Karpas-422 (cell line): Measurements from ENCODE around the gene CDC42EP4. TPM values are rescaled to one million over a fixed set of nuclear protein-coding genes. Genes with fewer than 3 reads are reported as not detected.

Source experiments
- DNase-seq: peaks from one replicate; pipeline ENCODE4 v3.0.0-alpha.2; 2015
- H2AFZ ChIP-seq: fragments of 200-600 bp; sonication (generic); 2 replicates; pipeline ENCODE4 v1.6.1; 2014; ENCODE audit warnings: antibody characterized with exemption, low read length, mixed read lengths
- H3K27ac ChIP-seq: fragments of 200-600 bp; sonication (generic); 2 replicates; pipeline ENCODE4 v1.5.1; 2014; ENCODE audit warnings: mild to moderate bottlenecking, low read length, moderate library complexity
- H3K27me3 ChIP-seq: fragments of 200-600 bp; sonication (generic); 2 replicates; pipeline ENCODE4 v1.6.1; 2014; ENCODE audit warnings: low read length, mixed read lengths
- H3K36me3 ChIP-seq: fragments of 200-600 bp; sonication (generic); 2 replicates; pipeline ENCODE4 v1.6.1; 2014; ENCODE audit warnings: low read length, mixed read lengths; ENCODE audit not compliant: insufficient read depth
- H3K4me1 ChIP-seq: fragments of 200-600 bp; sonication (generic); 2 replicates; pipeline ENCODE4 v1.6.1; 2014; ENCODE audit warnings: mild to moderate bottlenecking, low read length, mixed read lengths
- H3K4me2 ChIP-seq: fragments of 200-600 bp; sonication (generic); 2 replicates; pipeline ENCODE4 v1.6.1; 2014; ENCODE audit warnings: low read length, low read depth, mild to moderate bottlenecking; ENCODE audit not compliant: poor library complexity, severe bottlenecking
- H3K4me3 ChIP-seq: fragments of 200-600 bp; sonication (generic); 2 replicates; pipeline ENCODE4 v1.5.1; 2014; ENCODE audit warnings: mild to moderate bottlenecking, antibody characterized with exemption, low read length, mixed read lengths
- H3K79me2 ChIP-seq: fragments of 200-600 bp; sonication (generic); 2 replicates; pipeline ENCODE4 v1.6.1; 2014; ENCODE audit warnings: mild to moderate bottlenecking, low read length, mixed read lengths
- H3K9ac ChIP-seq: fragments of 200-600 bp; sonication (generic); 2 replicates; pipeline ENCODE4 v1.6.0; 2014; ENCODE audit warnings: low read length
- H3K9me2 ChIP-seq: fragments of 200-600 bp; sonication (generic), shearing (Covaris generic); replicated peaks from 2 replicates; pipeline ENCODE4 v1.6.0; 2014; ENCODE audit warnings: mild to moderate bottlenecking, low read length, moderate library complexity; ENCODE audit not compliant: insufficient read depth
- H3K9me3 ChIP-seq: fragments of 300-700, 200-600 bp; sonication (generic); 2 replicates; pipeline ENCODE4 v1.6.1; 2014; ENCODE audit warnings: low read length, mixed read lengths
- H4K20me1 ChIP-seq: fragments of 200-600 bp; sonication (generic); 2 replicates; pipeline ENCODE4 v1.6.1; 2014; ENCODE audit warnings: mild to moderate bottlenecking, antibody characterized with exemption, low read length, low read depth; ENCODE audit not compliant: insufficient read depth
- total RNA-seq: library from RNA; depleted of rRNA; stranded (reverse); fragments of >200 nt; shearing (Covaris generic); gene quantifications from 2 replicates; pipeline ENCODE4 v1.2.3, GENCODE V29; 2014; ENCODE audit warnings: low replicate concordance

The CDC42EP4 gene
- total RNA-seq, 1 experiment from 2014 or later = not detected

- no peak overlapping the region for H3K9ac ChIP-seq
- H3K9me3 ChIP-seq = no peaks in the 10 kb centered on the region
- no peak overlapping the region for H3K4me3 ChIP-seq
- H3K4me1 ChIP-seq = no peaks in the 10 kb centered on the region
- H3K9me2 ChIP-seq = no peaks in the 10 kb centered on the region
- H3K27me3 ChIP-seq = no peaks in the 10 kb centered on the region
- H3K79me2 ChIP-seq = no peaks in the 10 kb centered on the region
- no peaks in the 10 kb centered on the region for H3K36me3 ChIP-seq
- H2AFZ ChIP-seq = no peak overlapping the region
- no peak for DNase-seq
- H3K4me2 ChIP-seq = no peak overlapping the region
- no peak overlapping the region for H3K27ac ChIP-seq
- no peaks in the 10 kb centered on the region for H4K20me1 ChIP-seq
Observed at GRCh38 chr17:73347351-73347750, 35.5 kb upstream of the CDC42EP4 start.

DNA sequence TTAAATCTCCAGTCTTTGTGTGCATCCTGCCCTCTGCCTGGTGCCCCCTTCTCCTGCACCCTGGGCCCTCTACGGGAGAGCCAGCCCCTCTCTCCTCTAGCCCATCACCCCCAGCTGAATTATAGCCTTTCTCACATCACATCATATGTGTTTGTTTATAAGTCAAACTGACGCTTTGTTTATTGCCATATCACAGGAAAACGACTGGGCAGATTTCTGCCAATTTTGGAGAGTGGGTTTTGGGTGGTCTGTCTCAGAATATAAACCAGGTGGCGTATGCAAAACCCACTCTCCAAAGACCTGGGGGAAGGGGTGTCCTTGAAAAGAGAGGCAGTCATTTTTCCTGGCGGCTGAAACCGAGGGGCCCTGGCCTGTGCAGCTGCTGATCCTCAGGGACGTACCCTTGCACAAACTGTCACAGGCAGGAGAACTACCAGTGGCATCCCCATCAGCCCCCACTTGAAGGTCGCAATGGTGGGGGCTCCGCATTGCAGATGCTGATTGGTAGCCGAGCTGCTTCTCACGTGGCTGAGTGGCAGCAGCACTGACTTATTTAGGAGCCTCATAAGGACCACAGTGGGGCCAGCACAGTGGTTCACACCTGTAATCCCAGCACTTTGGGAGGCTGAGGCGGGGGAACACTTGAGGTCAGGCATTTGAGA, 34.8 kb upstream of the CDC42EP4 start:
- Histone ChIP-seq H3K9me3 (no peaks in the 10 kb centered on the region), H3K9ac (no peak overlapping the region), H3K79me2 (no peaks in the 10 kb centered on the region), H4K20me1 (no peaks in the 10 kb centered on the region), H3K4me3 (no peak overlapping the region), H3K9me2 (no peaks in the 10 kb centered on the region), H3K4me2 (no peak overlapping the region), H3K27ac (no peak overlapping the region), H3K36me3 (no peaks in the 10 kb centered on the region), H2AFZ (no peak overlapping the region), H3K27me3 (no peaks in the 10 kb centered on the region), H3K4me1 (no peaks in the 10 kb centered on the region)
- no peak for DNase-seq

DNA sequence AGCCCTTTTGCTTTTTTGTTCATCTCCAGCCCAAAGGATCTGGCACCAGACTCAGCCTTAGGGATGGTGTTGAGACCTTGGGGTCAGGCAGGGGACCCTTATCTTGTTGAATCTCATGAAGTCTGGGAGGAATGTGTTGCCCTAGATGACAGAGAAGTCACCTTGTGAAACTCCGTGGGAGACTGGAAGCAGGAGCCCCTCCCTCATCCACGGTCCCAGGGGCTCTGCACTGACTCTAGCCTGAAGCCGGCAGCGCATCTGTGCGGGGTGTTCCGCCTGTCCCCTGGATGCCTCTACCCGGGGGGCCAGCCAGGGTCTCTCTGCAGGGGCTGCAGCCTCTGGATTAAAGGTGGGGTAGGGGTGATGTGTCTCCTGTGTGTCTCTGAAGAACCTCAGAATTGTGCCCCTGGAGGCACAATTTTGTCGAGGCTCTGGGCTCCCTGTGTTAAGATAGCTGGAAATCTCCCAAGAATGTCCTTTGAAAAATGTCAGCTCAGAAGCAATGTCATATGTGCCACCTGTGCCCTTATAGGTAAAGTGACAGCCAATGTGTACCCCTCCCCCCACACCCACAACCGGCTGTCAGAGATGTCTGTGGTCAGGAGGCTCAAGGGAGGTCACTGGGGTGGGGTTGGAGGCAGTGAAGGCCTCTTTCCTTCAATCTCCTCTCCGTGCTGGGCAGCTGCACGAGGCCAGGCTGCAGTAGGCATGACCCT, 32.1 kb upstream of the CDC42EP4 start:
- Histone ChIP-seq H3K27ac (no peak overlapping the region), H3K4me3 (no peak overlapping the region), H3K27me3 (no peaks in the 10 kb centered on the region), H3K9me2 (no peaks in the 10 kb centered on the region), H2AFZ (no peak overlapping the region), H3K36me3 (no peaks in the 10 kb centered on the region), H3K79me2 (no peaks in the 10 kb centered on the region), H3K4me2 (no peak overlapping the region), H4K20me1 (no peaks in the 10 kb centered on the region), H3K9ac (no peak overlapping the region), H3K9me3 (no peaks in the 10 kb centered on the region), H3K4me1 (no peaks in the 10 kb centered on the region)
- DNase-seq = no peak

- no peaks in the 10 kb centered on the region for H3K9me3 ChIP-seq
- no peaks in the 10 kb centered on the region for H3K36me3 ChIP-seq
- H3K4me1 ChIP-seq = no peaks in the 10 kb centered on the region
- no peaks in the 10 kb centered on the region for H3K79me2 ChIP-seq
- no peak for DNase-seq
- H3K27ac ChIP-seq = no peak overlapping the region
- no peak overlapping the region for H3K4me2 ChIP-seq
- H3K9ac ChIP-seq = no peak overlapping the region
- no peaks in the 10 kb centered on the region for H4K20me1 ChIP-seq
- no peaks in the 10 kb centered on the region for H3K27me3 ChIP-seq
- H2AFZ ChIP-seq = no peak overlapping the region
- H3K4me3 ChIP-seq = no peak overlapping the region
- H3K9me2 ChIP-seq = no peaks in the 10 kb centered on the region
Observed at GRCh38 chr17:73343168-73343634, 31.4 kb upstream of the CDC42EP4 start.

- no peak overlapping the region for H2AFZ ChIP-seq
- no peaks in the 10 kb centered on the region for H4K20me1 ChIP-seq
- no peak overlapping the region for H3K4me3 ChIP-seq
- no peaks in the 10 kb centered on the region for H3K79me2 ChIP-seq
- no peaks in the 10 kb centered on the region for H3K9me3 ChIP-seq
- no peaks in the 10 kb centered on the region for H3K4me1 ChIP-seq
- no peaks in the 10 kb centered on the region for H3K9me2 ChIP-seq
- H3K4me2 ChIP-seq = no peak overlapping the region
- no peaks in the 10 kb centered on the region for H3K36me3 ChIP-seq
- H3K9ac ChIP-seq = no peak overlapping the region
- H3K27me3 ChIP-seq = no peaks in the 10 kb centered on the region
- no peak for DNase-seq
- H3K27ac ChIP-seq = no peak overlapping the region
Observed at GRCh38 chr17:73342541-73343167, 30.9 kb upstream of the CDC42EP4 start.

DNA sequence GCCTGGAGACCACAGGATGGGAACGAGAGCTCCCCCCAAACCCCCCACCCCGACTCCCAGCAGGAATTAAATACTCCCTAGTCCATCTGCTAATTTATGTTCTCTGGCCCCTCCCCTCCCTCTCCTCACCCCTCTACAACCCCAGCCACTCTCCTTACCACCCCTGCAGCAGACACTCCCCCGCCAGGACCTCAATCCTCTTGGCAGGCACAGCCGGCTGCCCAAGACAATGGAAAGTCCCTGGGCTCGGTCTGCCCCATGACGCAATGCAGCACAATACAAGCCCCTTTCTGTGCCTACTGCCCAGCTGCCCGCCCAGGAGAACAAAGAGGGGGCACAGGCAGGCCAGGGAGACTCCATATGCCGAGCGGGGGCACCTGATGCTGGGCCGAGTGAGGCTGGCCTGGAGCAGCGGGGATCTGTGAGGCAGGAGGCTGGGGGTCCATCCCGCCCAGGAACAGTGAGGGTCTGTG, 30.3 kb upstream of the CDC42EP4 start:
- H3K9me3 ChIP-seq = no peaks in the 10 kb centered on the region
- no peaks in the 10 kb centered on the region for H4K20me1 ChIP-seq
- H3K27ac ChIP-seq = no peak overlapping the region
- no peaks in the 10 kb centered on the region for H3K4me1 ChIP-seq
- no peaks in the 10 kb centered on the region for H3K27me3 ChIP-seq
- no peaks in the 10 kb centered on the region for H3K36me3 ChIP-seq
- H3K4me3 ChIP-seq = no peak overlapping the region
- DNase-seq = no peak
- H3K9ac ChIP-seq = no peak overlapping the region
- no peaks in the 10 kb centered on the region for H3K79me2 ChIP-seq
- no peak overlapping the region for H3K4me2 ChIP-seq
- H3K9me2 ChIP-seq = no peaks in the 10 kb centered on the region
- no peak overlapping the region for H2AFZ ChIP-seq

- Histone ChIP-seq H4K20me1 (no peaks in the 10 kb centered on the region), H3K4me2 (no peak overlapping the region), H3K27ac (no peak overlapping the region), H3K4me1 (no peaks in the 10 kb centered on the region), H2AFZ (no peak overlapping the region), H3K9me2 (no peaks in the 10 kb centered on the region), H3K4me3 (no peak overlapping the region), H3K27me3 (no peaks in the 10 kb centered on the region), H3K36me3 (no peaks in the 10 kb centered on the region), H3K9me3 (no peaks in the 10 kb centered on the region), H3K9ac (no peak overlapping the region), H3K79me2 (no peaks in the 10 kb centered on the region)
- no peak for DNase-seq
Observed at GRCh38 chr17:73341350-73342049, 29.7 kb upstream of the CDC42EP4 start.

- DNase-seq = no peak
- Histone ChIP-seq H3K27ac (no peak overlapping the region), H3K9me3 (no peaks in the 10 kb centered on the region), H3K9ac (no peak overlapping the region), H3K4me1 (no peaks in the 10 kb centered on the region), H4K20me1 (no peaks in the 10 kb centered on the region), H3K79me2 (no peaks in the 10 kb centered on the region), H3K36me3 (no peaks in the 10 kb centered on the region), H3K9me2 (no peaks in the 10 kb centered on the region), H3K27me3 (no peaks in the 10 kb centered on the region), H3K4me3 (no peak overlapping the region), H3K4me2 (no peak overlapping the region), H2AFZ (no peak overlapping the region)
Observed at GRCh38 chr17:73340093-73340596, 28.3 kb upstream of the CDC42EP4 start.
